HEK293 (cell line): ENCODE data around the gene GRM4.
"Not testable (repeated sequence)": the region's sequence is repeated elsewhere in the genome, so short reads cannot be mapped to it uniquely, and the experiment has no call there.

ENCODE experiments used
- CTCF ChIA-PET: fragments of 350-600 bp; formaldehyde crosslinking; extraction: SDS; loops from one replicate; lab custom pipeline; 2021; ENCODE audit warnings: antibody characterized with exemption; lab: Yijun Ruan, JAX
- POLR2A ChIA-PET: fragments of 300-600 bp; formaldehyde crosslinking; extraction: SDS; loops from one replicate; lab custom pipeline; 2020; ENCODE audit warnings: antibody characterized with exemption, inconsistent platforms; lab: Yijun Ruan, JAX
- H3K27ac ChIP-seq: fragments of 200-500 bp; sonication (Bioruptor generic); 2 replicates; pipeline ENCODE4 v1.5.1; 2014; ENCODE audit warnings: low read depth, low read length, control low read depth, inconsistent platforms; ENCODE audit errors: extremely low read depth
- H3K36me3 ChIP-seq, 2 experiments: fragments of 200-500 bp in 1 of 2; sonication (Bioruptor generic) in 1 of 2; 1 replicate in 1 of 2; 2 replicates in 1 of 2; pipeline ENCODE4 v1.5.1; 2014 to 2017; ENCODE audit warnings: inconsistent platforms in 2 of 2, low read length in 2 of 2; ENCODE audit not compliant: control insufficient read depth in 2 of 2, insufficient read depth in 1 of 2
- H3K4me1 ChIP-seq: fragments of 200-500 bp; sonication (Bioruptor generic); 2 replicates; pipeline ENCODE4 v1.5.1; 2014; ENCODE audit warnings: mild to moderate bottlenecking, low read length, inconsistent platforms; ENCODE audit not compliant: control insufficient read depth, insufficient read depth
- H3K4me3 ChIP-seq: 2 replicates; pipeline ENCODE4 v1.5.1; 2011; ENCODE audit warnings: low read depth, mild to moderate bottlenecking, control low read depth, low read length, moderate library complexity
- H3K9me3 ChIP-seq: fragments of 200-500 bp; sonication (Bioruptor generic); 2 replicates; pipeline ENCODE4 v1.5.1; 2014; ENCODE audit warnings: low read depth, low read length, inconsistent platforms; ENCODE audit not compliant: control insufficient read depth, insufficient read depth
- EGR2 ChIP-seq: fragments of 450-650 bp; formaldehyde crosslinking; IDR thresholded peaks from 2 replicates; pipeline ENCODE4 v1.5.1; 2016; ENCODE audit warnings: low read depth, missing biosample characterization, missing genetic modification characterization
- FEZF1 ChIP-seq: fragments of 450-650 bp; formaldehyde crosslinking; IDR thresholded peaks from 2 replicates; pipeline ENCODE4 v1.5.1; 2016; ENCODE audit warnings: missing biosample characterization, missing genetic modification characterization
- GLI2 ChIP-seq: fragments of 450-650 bp; formaldehyde crosslinking; IDR thresholded peaks from 2 replicates; pipeline ENCODE4; 2017; ENCODE audit warnings: missing biosample characterization, missing genetic modification characterization, low read depth, borderline replicate concordance
- IKZF3 ChIP-seq: fragments of 450-650 bp; IDR thresholded peaks from 2 replicates; pipeline ENCODE4 v1.5.0; 2018; ENCODE audit warnings: missing biosample characterization, mild to moderate bottlenecking, missing genetic modification characterization, moderate library complexity
- KLF16 ChIP-seq: fragments of 450-650 bp; formaldehyde crosslinking; IDR thresholded peaks from 2 replicates; pipeline ENCODE4 v1.5.1; 2017; ENCODE audit warnings: missing biosample characterization, missing genetic modification characterization
- SP7 ChIP-seq: fragments of 450-650 bp; formaldehyde crosslinking; IDR thresholded peaks from 2 replicates; pipeline ENCODE4 v1.5.1; 2016; ENCODE audit warnings: missing biosample characterization, missing genetic modification characterization
- ZBTB17 ChIP-seq: fragments of 450-650 bp; formaldehyde crosslinking; IDR thresholded peaks from 2 replicates; pipeline ENCODE4 v1.5.1; 2016; ENCODE audit warnings: missing biosample characterization, missing genetic modification characterization
- ZFHX2 ChIP-seq: fragments of 450-650 bp; formaldehyde crosslinking; conservative IDR thresholded peaks from 2 replicates; pipeline ENCODE4 v1.5.1; 2016; ENCODE audit warnings: missing biosample characterization, missing genetic modification characterization
- ZNF548 ChIP-seq: fragments of 450-650 bp; formaldehyde crosslinking; IDR thresholded peaks from 2 replicates; pipeline ENCODE4 v1.5.1; 2016; ENCODE audit warnings: missing biosample characterization, missing genetic modification characterization
- TF ChIP-seq, protein P1 (sequence below): fragments of 450-650 bp; formaldehyde crosslinking; IDR thresholded peaks from 2 replicates; pipeline ENCODE4 v1.5.1; 2016; ENCODE audit warnings: missing biosample characterization, missing genetic modification characterization
- TF ChIP-seq, protein P2 (sequence below): fragments of 450-650 bp; formaldehyde crosslinking; IDR thresholded peaks from 2 replicates; pipeline ENCODE4 v1.5.1; 2017; ENCODE audit warnings: missing biosample characterization, missing genetic modification characterization

The GRM4 gene

GRCh38 chr6:34041998-34042397, 103.9 kb downstream of the GRM4 start:
- CTCF ChIA-PET, result interaction anchor here (0.7 to 2.7 kb wide), 2 partner anchors 12 to 15 kb away, joined by 3 to 16 read pairs; no protein-coding TSS in a partner anchor
- H3K9me3 ChIP-seq, H3K4me1 ChIP-seq, H3K27ac ChIP-seq, H3K36me3 ChIP-seq, POLR2A ChIA-PET, H3K4me3 ChIP-seq: not testable (repeated sequence)
- TF ChIP-seq ZBTB17 (tag by site-specific recombination), result 0 out of 2 replicates have a peak, but pooled peaks have one; percentile 11

DNA sequence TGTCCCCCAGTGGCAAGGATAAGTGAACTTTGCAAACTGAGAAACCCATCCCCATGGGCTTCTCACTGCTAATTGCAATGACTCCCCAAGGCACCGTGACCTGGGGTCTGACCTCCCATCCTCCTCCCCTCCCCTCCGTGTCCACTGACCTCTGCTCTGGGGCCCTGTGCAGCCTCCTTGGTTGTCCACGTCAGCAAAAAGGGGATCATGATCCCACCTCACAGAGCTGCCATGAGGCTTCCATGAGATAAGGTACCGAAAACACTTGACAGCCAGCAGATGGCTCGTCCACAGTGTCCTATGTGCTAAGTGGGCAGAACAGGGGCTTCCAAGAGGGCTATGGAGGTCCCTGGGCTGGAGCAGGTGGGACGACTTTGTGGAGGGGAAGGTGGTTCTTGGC, 104.5 kb downstream of the GRM4 start:
- POLR2A ChIA-PET, result no interaction called here
- TF ChIP-seq ZNF548 (tag by site-specific recombination) (no peak), IKZF3 (tag by site-specific recombination) (no peak), SP7 (no peak)
- H3K36me3 ChIP-seq, result no peaks in the 10 kb centered on the region
- no peaks in the 10 kb centered on the region for H3K4me1 ChIP-seq
- H3K27ac ChIP-seq, result no peak overlapping the region
- H3K4me3 ChIP-seq, result no peak overlapping the region
- H3K9me3 ChIP-seq, result no peaks in the 10 kb centered on the region
- CTCF ChIA-PET, result interaction anchor here (2.7 kb wide), 1 partner anchor 13 kb away, joined by 16 read pairs; no protein-coding TSS in a partner anchor

DNA sequence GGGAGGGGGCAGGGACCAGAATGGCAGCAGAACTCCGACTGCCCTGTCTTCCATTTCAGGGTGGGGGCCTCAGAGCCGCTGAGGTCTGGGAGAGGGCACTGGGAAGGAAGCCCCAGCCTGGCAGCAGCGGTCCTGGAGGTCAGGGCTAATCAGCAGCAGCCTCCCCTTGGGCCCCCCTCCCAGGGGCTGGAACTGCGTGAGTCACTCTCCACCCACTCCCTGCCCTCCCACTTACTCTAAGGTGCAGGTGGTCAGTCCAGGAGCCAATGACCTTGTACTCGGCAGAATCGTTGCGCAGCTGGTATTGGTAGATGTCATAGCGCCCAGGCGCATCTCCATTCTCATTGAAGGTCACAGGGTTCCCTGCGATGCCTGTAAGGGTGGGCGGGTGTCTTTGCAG, 105.9 kb downstream of the GRM4 start:
- CTCF ChIA-PET, result interaction anchor here (0.5 to 0.8 kb wide), 2 partner anchors 13 to 660 kb away, joined by 3 to 4 read pairs; no protein-coding TSS in a partner anchor
- no peak for TF ChIP-seq FEZF1 (tag by site-specific recombination)
- TF ChIP-seq, protein P1, sequence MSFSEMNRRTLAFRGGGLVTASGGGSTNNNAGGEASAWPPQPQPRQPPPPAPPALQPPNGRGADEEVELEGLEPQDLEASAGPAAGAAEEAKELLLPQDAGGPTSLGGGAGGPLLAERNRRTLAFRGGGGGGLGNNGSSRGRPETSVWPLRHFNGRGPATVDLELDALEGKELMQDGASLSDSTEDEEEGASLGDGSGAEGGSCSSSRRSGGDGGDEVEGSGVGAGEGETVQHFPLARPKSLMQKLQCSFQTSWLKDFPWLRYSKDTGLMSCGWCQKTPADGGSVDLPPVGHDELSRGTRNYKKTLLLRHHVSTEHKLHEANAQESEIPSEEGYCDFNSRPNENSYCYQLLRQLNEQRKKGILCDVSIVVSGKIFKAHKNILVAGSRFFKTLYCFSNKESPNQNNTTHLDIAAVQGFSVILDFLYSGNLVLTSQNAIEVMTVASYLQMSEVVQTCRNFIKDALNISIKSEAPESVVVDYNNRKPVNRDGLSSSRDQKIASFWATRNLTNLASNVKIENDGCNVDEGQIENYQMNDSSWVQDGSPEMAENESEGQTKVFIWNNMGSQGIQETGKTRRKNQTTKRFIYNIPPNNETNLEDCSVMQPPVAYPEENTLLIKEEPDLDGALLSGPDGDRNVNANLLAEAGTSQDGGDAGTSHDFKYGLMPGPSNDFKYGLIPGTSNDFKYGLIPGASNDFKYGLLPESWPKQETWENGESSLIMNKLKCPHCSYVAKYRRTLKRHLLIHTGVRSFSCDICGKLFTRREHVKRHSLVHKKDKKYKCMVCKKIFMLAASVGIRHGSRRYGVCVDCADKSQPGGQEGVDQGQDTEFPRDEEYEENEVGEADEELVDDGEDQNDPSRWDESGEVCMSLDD, result no peak
- peak; percentile 84 for TF ChIP-seq ZFHX2 (tag by site-specific recombination)
- TF ChIP-seq, protein P2, sequence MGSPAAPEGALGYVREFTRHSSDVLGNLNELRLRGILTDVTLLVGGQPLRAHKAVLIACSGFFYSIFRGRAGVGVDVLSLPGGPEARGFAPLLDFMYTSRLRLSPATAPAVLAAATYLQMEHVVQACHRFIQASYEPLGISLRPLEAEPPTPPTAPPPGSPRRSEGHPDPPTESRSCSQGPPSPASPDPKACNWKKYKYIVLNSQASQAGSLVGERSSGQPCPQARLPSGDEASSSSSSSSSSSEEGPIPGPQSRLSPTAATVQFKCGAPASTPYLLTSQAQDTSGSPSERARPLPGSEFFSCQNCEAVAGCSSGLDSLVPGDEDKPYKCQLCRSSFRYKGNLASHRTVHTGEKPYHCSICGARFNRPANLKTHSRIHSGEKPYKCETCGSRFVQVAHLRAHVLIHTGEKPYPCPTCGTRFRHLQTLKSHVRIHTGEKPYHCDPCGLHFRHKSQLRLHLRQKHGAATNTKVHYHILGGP (tag by site-specific recombination), result no peak
- peak; percentile 78 for TF ChIP-seq EGR2
- Histone ChIP-seq H3K36me3 (no peaks in the 10 kb centered on the region), H3K4me1 (no peaks in the 10 kb centered on the region), H3K9me3 (no peaks in the 10 kb centered on the region), H3K27ac (no peak overlapping the region), H3K4me3 (no peak overlapping the region)
- POLR2A ChIA-PET, result no interaction called here

GRCh38 chr6:34037151-34037550, 108.7 kb downstream of the GRM4 start:
- CTCF ChIA-PET, result interaction anchor here (0.7 to 3.2 kb wide), 6 partner anchors 9 to 315 kb away, joined by 3 to 14 read pairs (median 4); no protein-coding TSS in a partner anchor
- Histone ChIP-seq H3K36me3 (no peaks in the 10 kb centered on the region), H3K27ac (no peak overlapping the region), H3K4me1 (no peaks in the 10 kb centered on the region), H3K9me3 (no peaks in the 10 kb centered on the region), H3K4me3 (no peak overlapping the region)
- POLR2A ChIA-PET, result no interaction called here
- TF ChIP-seq GLI2 (tag by site-specific recombination), result no peak
- no peak for TF ChIP-seq KLF16
